Hematopoietic multipotent progenitor cell treated with erythropoietin and hydrocortisone succinate and interleukin-3 and kit ligand, for 6 days (in vitro differentiated cells): Measurements from ENCODE around the gene ZNF221.
"Not testable (repeated sequence)": the region's sequence is repeated elsewhere in the genome, so short reads cannot be mapped to it uniquely, and the experiment has no call there.

Experiments used
- DNase-seq: peaks from one replicate; pipeline ENCODE4 v3.0.0-alpha.2; 2015

Gene ZNF221

DNA sequence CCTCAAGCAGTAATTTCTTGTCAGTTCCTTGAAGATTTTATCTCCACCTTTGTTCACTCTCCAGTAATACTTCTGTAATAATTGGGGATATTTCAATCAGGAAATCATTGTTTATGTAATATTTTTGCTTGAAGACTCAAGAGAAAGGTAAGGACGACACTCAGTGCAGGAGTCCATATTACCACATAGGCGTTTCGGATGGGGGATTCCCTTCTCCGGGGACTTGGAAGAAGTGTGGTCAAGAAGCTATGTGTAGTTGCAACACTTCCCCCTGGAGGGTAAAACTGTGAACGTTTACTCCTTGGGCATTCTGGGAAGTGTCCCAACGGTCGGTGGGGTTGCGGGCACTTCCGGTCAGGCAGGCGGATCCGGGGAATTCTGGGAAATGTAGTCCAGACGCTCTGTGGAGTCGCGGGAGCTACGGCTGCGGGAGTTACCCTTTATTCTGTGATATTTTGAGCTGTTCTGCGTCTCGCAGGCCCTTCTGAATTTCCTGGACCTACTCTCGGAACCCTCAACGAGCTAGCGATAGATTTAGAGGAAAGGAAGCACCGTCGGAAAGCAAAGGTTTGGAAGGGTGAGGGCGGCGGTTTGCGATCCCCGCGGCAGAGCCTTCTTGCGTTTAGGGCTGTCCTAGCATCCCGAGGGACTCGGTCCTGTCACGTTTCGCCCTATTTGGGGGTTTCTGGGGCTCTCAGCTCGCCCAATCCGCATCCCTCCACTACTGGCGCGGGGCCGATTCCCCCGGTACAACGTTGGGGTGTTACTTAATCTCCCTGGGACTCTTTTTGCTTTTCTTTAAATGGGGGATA lies at the start of gene ZNF221:
ZNF221 (plus strand) TSS at position 395 of the 812 bp plus-strand sequence. CDS start 11,499 bp downstream, outside the sequence.
- DNase-seq = peak; percentile 97

DNA sequence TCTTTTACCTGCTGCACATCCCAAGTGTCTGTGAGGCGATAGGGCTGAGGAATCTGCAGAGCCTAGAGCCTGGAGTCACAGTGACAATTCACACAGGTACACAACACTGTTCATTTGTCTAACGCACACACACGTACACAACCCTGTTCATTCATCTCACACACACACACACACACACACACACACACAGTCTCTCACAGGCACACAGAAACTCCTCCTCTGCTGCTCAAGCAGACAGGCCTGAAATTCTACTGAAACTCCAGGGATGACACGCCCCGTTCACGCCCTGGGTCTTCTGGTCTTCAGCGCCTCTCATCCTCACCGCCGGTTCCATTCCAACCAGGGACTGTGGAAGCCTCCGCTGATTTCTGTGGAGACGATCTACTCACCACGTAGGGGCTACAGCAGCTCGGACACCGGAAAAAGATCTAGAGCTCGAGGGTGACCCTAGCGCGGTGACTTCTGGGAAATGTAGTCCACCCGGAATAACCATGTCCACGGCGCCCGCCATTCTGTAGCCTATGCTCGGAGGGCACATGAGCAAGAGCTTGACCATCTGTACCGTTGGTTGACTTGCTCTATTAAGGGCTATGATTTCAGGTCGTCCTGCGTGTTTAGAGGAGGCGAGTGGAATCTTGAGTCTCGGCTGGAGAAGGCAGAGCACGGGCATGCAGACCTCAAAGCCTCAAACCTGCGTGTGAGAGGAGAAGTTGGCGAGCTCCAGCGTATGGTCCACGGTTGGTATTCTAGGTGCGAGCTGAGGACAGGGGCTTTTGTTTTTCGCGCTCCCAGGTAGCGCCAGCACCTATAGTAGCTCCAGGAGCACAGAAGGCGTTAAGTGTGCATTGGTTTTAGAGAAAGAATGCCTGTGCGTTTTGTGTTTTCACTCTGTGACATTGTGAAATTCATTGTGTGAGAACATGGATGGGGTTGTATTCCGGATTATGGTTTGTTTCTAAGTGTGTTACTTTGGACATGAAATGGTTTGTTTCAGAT lies 49.3 kb upstream of the ZNF221 start:
- DNase-seq = peak; percentile 86

GRCh38 chr19:43902399-43902798 lies 48.6 kb upstream of the ZNF221 start:
- no peak for DNase-seq

DNA sequence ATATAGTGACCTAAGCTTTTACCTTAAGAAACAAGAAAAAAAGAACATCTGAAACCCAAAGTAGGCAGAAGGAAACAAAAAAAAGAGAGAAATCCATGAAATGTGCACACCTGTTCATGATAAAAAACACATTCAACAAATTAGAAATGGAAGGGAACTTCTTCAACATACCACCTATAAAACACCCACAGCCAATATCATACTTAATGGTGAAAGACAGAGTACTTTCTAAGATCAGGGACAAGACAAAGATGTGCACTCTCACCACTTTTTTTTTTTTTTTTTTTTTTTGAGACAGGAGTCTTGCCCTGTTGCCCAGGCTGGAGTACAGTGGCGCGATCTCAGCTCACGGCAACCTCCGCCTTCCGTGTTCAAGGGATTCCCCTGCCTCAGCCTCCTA lies 45.1 kb upstream of the ZNF221 start:
- DNase-seq = no peak

DNA sequence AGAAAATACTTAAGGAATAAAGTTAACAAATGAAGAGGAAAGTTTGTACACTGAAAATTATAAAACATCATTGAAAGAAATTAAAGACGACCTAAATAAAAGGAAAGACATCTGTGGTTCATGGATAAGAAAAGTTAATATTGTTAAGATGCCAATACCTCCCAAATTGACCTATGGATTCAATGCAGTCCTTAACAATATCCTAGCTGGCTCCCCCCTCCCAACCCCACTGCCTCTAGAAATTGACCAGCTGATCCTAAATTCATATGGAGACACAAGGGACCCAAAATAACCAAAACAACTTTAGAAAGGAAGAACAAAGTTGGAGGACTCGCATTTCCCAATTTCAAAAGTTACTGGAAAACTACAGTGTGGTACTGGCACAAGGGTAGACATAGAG lies 44.3 kb upstream of the ZNF221 start:
- no peak for DNase-seq

- no peak for DNase-seq
Observed at GRCh38 chr19:43908659-43909058, 42.4 kb upstream of the ZNF221 start.

DNA sequence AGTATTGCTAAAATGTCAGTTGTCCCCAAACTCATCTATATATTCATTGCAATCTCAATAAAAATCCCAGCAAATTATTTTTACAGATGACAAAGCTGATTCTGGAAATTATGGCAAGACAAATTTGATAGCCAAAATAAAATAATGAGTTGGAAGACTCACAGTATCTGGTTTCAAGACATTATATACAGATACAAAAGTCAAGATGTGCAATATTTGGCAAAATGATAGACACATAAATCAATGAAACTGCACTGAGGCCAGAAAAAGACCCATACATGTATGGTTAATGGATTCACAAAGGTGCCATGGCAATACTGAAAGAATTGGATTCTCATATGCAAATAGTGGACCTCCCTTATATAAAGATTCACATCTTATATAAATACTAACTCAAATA lies 40.1 kb upstream of the ZNF221 start:
- no peak for DNase-seq

DNA sequence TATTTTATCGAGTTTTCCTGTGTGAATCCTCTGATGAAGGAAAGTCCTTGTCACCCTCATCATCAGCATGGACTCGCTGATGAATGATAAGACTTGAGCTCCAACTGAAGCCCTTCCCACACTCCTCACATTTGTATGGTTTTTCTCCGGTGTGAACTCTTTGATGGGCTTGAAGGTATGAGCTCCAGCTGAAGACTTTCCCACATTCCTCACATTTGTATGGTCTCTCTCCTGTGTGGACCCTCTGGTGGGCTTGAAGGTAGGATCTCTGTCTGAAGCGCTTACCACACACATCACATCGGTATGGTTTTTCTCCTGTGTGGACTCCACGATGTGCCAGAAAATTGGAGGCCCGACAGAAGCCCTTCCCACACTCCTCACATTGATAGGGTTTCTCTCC lies 37.6 kb upstream of the ZNF221 start:
- no peak for DNase-seq

GRCh38 chr19:43914051-43914450 lies 37.0 kb upstream of the ZNF221 start:
- no peak for DNase-seq

- DNase-seq = no peak
Observed at GRCh38 chr19:43923875-43924274, 27.2 kb upstream of the ZNF221 start.

- no peak for DNase-seq
Observed at GRCh38 chr19:43928820-43929219, 22.2 kb upstream of the ZNF221 start.

DNA sequence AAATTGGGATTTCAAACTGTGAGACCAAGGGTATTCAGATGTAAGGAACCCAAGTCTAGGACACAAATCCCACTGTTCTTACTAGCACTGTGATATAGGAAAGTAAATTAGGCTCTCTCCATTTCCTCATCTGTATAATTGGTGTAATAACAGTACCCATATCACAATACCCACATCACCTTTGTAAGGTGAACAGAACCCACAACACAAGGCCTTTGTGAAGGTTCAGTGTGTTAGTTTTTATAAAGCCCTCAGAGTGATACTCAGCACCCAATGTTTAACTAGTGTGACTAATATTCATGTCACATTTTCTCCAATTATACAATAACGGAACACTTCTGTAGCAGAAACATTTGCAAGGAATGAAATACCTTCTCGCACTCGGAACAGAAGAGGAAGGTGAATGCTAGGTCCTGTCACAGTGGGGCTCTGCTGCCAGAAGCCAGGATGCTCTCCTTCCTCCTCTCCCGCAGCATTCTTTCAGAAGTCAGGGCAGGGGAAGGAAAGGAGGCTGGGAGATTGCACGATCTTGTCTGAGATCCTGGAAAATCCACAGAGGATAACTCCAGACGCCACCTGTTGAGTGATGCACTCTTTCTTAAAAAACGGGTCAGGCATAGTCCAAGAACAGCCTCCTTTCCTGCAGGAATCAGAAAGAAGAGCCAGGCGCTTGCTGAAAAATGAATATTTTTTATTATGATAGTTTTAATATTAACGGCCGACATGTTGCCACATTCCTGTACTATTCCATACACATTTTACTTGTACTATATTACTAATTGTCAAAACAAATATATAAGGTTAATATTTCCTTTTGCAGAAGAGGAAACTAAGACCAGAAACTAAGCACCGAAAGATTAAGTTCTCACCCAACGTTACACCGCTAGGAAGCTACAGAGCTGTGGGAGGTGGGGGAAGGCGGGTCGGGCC lies 16.7 kb upstream of the ZNF221 start:
- DNase-seq = peak; percentile 13

GRCh38 chr19:43934985-43935708 lies 15.9 kb upstream of the ZNF221 start, which contains the start of gene ZNF45:
TSS of gene ZNF45 (minus strand) at chr19:43935282. CDS start at chr19:43922185, 13,097 bp downstream.
- peak; percentile 96 for DNase-seq

- DNase-seq = peak; percentile 29
Observed at GRCh38 chr19:43936188-43936587, 14.8 kb upstream of the ZNF221 start.

DNA sequence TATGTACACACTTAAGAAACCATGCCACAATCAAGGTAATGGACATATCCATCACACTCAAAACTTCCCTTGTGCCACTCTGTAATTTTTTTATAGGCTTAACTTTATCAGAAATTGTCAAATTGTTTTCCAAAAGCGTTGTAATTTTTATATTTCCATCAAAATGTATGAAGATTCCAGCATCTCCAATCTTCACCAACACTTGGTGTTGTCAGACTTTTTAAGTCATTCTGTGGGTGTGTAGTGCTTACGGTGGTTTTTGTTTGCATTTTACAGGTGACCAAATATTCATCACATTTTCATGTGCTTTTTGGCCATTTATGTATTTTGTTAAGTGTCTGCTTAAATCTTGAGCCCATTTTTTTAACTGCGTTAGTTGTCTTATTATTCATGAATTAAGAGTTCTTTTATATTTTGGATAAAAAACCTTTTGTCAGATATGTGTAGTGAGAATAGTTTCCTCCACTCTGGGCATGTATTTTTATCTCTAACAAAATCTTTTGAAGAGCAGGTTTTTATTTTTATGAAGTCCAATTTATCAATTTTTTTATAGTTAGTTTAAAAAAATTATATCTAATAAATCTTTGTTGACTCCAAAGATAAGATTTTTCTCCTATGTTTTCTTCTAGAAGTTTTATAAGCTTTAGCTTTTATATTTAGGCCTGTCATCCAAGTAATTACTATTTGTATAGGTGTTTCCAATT lies 11.3 kb upstream of the ZNF221 start:
- DNase-seq = no peak

- DNase-seq = no peak
Observed at GRCh38 chr19:43940719-43941118, 10.3 kb upstream of the ZNF221 start.

DNA sequence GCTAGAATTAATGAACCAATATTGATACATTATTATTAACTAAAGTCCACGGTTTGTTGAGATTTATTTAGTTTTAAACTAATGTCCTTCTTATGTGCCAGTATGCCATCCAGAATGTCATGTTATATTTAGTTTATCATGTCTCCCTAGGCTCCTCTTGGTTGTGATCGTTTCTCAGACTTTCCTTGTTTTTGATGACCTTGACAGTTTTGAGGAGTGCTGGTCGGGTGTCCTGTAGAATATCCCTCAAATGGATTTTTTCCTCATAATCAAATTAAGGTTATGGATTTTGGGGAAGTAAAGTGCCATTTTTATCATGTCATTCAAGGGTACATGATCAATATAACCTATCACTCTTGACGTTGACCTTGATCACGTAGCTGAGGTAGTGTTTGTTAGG lies 9.8 kb upstream of the ZNF221 start:
- no peak for DNase-seq

GRCh38 chr19:43947412-43947811 lies 3.6 kb upstream of the ZNF221 start:
- not testable (repeated sequence) for DNase-seq

GRCh38 chr19:43949803-43950202 lies 1.2 kb upstream of the ZNF221 start:
- not testable (repeated sequence) for DNase-seq

DNA sequence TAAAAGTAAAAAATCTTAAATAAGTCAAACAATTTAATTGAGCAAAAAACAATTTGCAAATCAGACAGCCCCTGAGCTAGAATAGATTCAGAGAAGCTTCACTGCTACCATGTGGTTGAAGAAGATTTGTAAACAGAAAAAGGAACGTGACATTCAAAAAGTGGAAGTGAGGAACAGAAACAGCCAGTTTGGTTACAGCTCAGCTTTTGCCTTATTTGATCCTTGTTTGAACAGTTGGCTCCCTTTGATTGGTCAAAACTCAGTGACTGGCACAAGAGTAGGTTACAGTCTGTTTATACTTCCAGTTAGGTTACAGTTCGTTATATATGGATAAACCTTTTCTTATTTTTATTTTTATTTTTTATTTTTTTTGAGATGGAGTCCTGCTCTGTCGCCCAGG lies 5.8 kb downstream of the ZNF221 start:
- no peak for DNase-seq

- DNase-seq = no peak
Observed at GRCh38 chr19:43957891-43958290, 6.9 kb downstream of the ZNF221 start.
